ENCODE data around the gene NHERF1. TPM values are rescaled to one million over a fixed set of nuclear protein-coding genes. Genes with fewer than 3 reads are reported as not detected.

NHERF1 gene
- total RNA-seq, 1 experiment from 2014 or later, result 218 TPM

- Mint-ChIP-seq H3K9me3 (ENCODE audit: unreplicated experiment) (no peaks in the 10 kb centered on the region), H3K36me3 (ENCODE audit: insufficient read depth, unreplicated experiment) (no peaks in the 10 kb centered on the region), H3K4me1 (ENCODE audit: low read depth, unreplicated experiment) (no peaks in the 10 kb centered on the region), H3K27me3 (ENCODE audit: insufficient read depth, unreplicated experiment) (no peaks in the 10 kb centered on the region), H3K27ac (ENCODE audit: unreplicated experiment) (no peak overlapping the region), H3K4me3 (ENCODE audit: unreplicated experiment) (no peak overlapping the region)
- intact Hi-C loops (cut with micrococcal nuclease; ENCODE audit: unreplicated experiment), result no loop called here
- TF ChIP-seq, protein P1, sequence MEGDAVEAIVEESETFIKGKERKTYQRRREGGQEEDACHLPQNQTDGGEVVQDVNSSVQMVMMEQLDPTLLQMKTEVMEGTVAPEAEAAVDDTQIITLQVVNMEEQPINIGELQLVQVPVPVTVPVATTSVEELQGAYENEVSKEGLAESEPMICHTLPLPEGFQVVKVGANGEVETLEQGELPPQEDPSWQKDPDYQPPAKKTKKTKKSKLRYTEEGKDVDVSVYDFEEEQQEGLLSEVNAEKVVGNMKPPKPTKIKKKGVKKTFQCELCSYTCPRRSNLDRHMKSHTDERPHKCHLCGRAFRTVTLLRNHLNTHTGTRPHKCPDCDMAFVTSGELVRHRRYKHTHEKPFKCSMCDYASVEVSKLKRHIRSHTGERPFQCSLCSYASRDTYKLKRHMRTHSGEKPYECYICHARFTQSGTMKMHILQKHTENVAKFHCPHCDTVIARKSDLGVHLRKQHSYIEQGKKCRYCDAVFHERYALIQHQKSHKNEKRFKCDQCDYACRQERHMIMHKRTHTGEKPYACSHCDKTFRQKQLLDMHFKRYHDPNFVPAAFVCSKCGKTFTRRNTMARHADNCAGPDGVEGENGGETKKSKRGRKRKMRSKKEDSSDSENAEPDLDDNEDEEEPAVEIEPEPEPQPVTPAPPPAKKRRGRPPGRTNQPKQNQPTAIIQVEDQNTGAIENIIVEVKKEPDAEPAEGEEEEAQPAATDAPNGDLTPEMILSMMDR (IDR thresholded peaks at IDR 0.05; ENCODE audit: insufficient read depth in 1 of 2, low read depth in 1 of 2, low read length in 1 of 2, severe bottlenecking in 1 of 2, unreplicated experiment in 1 of 2), result peak; percentile 10 to 15
- CTCF ChIA-PET, result no interaction called here
- Histone ChIP-seq H3K27me3 (replicated peaks; ENCODE audit: control insufficient read depth, insufficient read depth, low read length) (no peaks in the 10 kb centered on the region), H3K36me3 (ENCODE audit: control insufficient read depth, insufficient read depth, low read length) (no peaks in the 10 kb centered on the region), H3K9me3 (no peaks in the 10 kb centered on the region), H3K4me3 (ENCODE audit: low read depth, low read length) (no peak overlapping the region), H3K4me1 (no peaks in the 10 kb centered on the region)
- no TSS peak for BruUV-seq (replicated peaks)
- POLR2A ChIA-PET, result no interaction called here
- DNase-seq, result peak in 1 of 2 experiments; percentile 23
These were observed 67.3 kb downstream of the NHERF1 start for GRCh38 chr17:74815550-74816370.

GRCh38 chr17:74816905-74817620 is 68.6 kb downstream of the NHERF1 start:
- Mint-ChIP-seq H3K27ac (ENCODE audit: unreplicated experiment) (no peak overlapping the region), H3K9me3 (ENCODE audit: unreplicated experiment) (no peaks in the 10 kb centered on the region), H3K4me1 (ENCODE audit: low read depth, unreplicated experiment) (no peaks in the 10 kb centered on the region), H3K36me3 (ENCODE audit: insufficient read depth, unreplicated experiment) (no peaks in the 10 kb centered on the region), H3K27me3 (ENCODE audit: insufficient read depth, unreplicated experiment) (no peaks in the 10 kb centered on the region), H3K4me3 (ENCODE audit: unreplicated experiment) (no peak overlapping the region)
- H3K4me1 ChIP-seq, result no peaks in the 10 kb centered on the region
- H3K27me3 ChIP-seq (replicated peaks; ENCODE audit: control insufficient read depth, insufficient read depth, low read length), result no peaks in the 10 kb centered on the region
- ChIA-PET POLR2A (no interaction called here), CTCF (interaction anchor here (0.7 kb wide), 1 partner anchor 11 kb away, joined by 3 read pairs; no protein-coding TSS in a partner anchor)
- H3K36me3 ChIP-seq (ENCODE audit: control insufficient read depth, insufficient read depth, low read length), result no peaks in the 10 kb centered on the region
- no peaks in the 10 kb centered on the region for H3K9me3 ChIP-seq
- no TSS peak for BruUV-seq (replicated peaks)
- TF ChIP-seq, protein P1 (IDR thresholded peaks at IDR 0.05; ENCODE audit: insufficient read depth in 1 of 2, low read depth in 1 of 2, low read length in 1 of 2, severe bottlenecking in 1 of 2, unreplicated experiment in 1 of 2), result no peak
- no peak for DNase-seq
- no peak overlapping the region for H3K4me3 ChIP-seq (ENCODE audit: low read depth, low read length)
- intact Hi-C loops (cut with micrococcal nuclease; ENCODE audit: unreplicated experiment), result no loop called here

- H3K36me3 ChIP-seq (ENCODE audit: control insufficient read depth, insufficient read depth, low read length), result no peaks in the 10 kb centered on the region
- ChIA-PET POLR2A (no interaction called here), CTCF (no interaction called here)
- Mint-ChIP-seq H3K27ac (ENCODE audit: unreplicated experiment) (no peak overlapping the region), H3K4me3 (ENCODE audit: unreplicated experiment) (no peak overlapping the region), H3K27me3 (ENCODE audit: insufficient read depth, unreplicated experiment) (no peaks in the 10 kb centered on the region), H3K9me3 (ENCODE audit: unreplicated experiment) (no peaks in the 10 kb centered on the region), H3K36me3 (ENCODE audit: insufficient read depth, unreplicated experiment) (no peaks in the 10 kb centered on the region), H3K4me1 (ENCODE audit: low read depth, unreplicated experiment) (no peaks in the 10 kb centered on the region)
- H3K4me3 ChIP-seq (ENCODE audit: low read depth, low read length), result no peak overlapping the region
- TF ChIP-seq, protein P1 (IDR thresholded peaks at IDR 0.05; ENCODE audit: insufficient read depth in 1 of 2, low read depth in 1 of 2, low read length in 1 of 2, severe bottlenecking in 1 of 2, unreplicated experiment in 1 of 2), result no peak
- BruUV-seq (replicated peaks), result no TSS peak
- H3K27me3 ChIP-seq (replicated peaks; ENCODE audit: control insufficient read depth, insufficient read depth, low read length), result no peaks in the 10 kb centered on the region
- intact Hi-C loops (cut with micrococcal nuclease; ENCODE audit: unreplicated experiment), result no loop called here
- H3K9me3 ChIP-seq, result no peaks in the 10 kb centered on the region
- no peak for DNase-seq
- no peaks in the 10 kb centered on the region for H3K4me1 ChIP-seq
These were observed 70.0 kb downstream of the NHERF1 start for GRCh38 chr17:74818291-74818938.
